Nephron progenitor cell (in vitro differentiated cells): ENCODE measurements around the gene TEX261.

Source experiments
- DNase-seq: peaks from one replicate; pipeline ENCODE4 v3.0.0; 2021
- H3K27ac Mint-ChIP-seq: 2 replicates; pipeline ENCODE4 v1.8.0; 2021; ENCODE audit warnings: mild to moderate bottlenecking, moderate library complexity, mixed read lengths
- H3K27me3 Mint-ChIP-seq: 2 replicates; pipeline ENCODE4 v1.8.0; 2021; ENCODE audit warnings: mild to moderate bottlenecking, low read depth, mixed read lengths; ENCODE audit not compliant: poor library complexity
- H3K36me3 Mint-ChIP-seq: 2 replicates; pipeline ENCODE4 v1.8.0; 2021; ENCODE audit warnings: low read depth, mixed read lengths
- H3K4me1 Mint-ChIP-seq: 2 replicates; pipeline ENCODE4 v1.8.0; 2021; ENCODE audit warnings: mixed read lengths
- H3K4me3 Mint-ChIP-seq: 2 replicates; pipeline ENCODE4 v1.8.0; 2021; ENCODE audit warnings: mild to moderate bottlenecking, moderate library complexity, mixed read lengths
- H3K9me3 Mint-ChIP-seq: 2 replicates; pipeline ENCODE4 v1.8.0; 2021; ENCODE audit warnings: mild to moderate bottlenecking, moderate library complexity, mixed read lengths
- TF ChIP-seq, protein P1 (sequence below): fragments of 200-600 bp; sonication (generic); IDR thresholded peaks from 2 replicates; pipeline ENCODE4 v1.5.0; 2021; ENCODE audit warnings: antibody characterized with exemption

TEX261 gene

DNA sequence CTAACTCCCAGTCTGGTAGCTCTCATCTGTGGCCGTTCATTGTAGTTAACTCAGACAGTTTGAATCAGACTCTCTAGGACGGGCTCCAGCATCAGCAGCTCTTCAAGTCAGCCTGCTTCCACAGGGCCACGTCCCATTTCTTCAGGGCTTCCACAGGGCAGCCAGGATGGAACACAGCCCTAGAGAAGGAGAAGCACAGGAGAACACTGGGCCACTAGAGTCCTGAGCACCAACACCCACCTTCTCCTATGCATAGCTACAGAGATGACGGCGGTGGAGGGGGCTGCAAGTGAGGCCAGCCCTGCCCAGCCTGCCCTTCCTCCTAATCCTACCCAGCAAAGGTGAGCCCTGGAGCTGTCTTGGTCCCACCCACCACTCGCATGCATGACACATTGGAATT, 10.2 kb upstream of the TEX261 start:
- Mint-ChIP-seq H3K27me3 (peaks cover 18% of the 10 kb centered on the region), H3K27ac (no peak overlapping the region), H3K4me1 (peaks cover 58% of the 10 kb centered on the region), H3K36me3 (no peaks in the 10 kb centered on the region), H3K4me3 (no peak overlapping the region), H3K9me3 (no peaks in the 10 kb centered on the region)
- TF ChIP-seq, protein P1, sequence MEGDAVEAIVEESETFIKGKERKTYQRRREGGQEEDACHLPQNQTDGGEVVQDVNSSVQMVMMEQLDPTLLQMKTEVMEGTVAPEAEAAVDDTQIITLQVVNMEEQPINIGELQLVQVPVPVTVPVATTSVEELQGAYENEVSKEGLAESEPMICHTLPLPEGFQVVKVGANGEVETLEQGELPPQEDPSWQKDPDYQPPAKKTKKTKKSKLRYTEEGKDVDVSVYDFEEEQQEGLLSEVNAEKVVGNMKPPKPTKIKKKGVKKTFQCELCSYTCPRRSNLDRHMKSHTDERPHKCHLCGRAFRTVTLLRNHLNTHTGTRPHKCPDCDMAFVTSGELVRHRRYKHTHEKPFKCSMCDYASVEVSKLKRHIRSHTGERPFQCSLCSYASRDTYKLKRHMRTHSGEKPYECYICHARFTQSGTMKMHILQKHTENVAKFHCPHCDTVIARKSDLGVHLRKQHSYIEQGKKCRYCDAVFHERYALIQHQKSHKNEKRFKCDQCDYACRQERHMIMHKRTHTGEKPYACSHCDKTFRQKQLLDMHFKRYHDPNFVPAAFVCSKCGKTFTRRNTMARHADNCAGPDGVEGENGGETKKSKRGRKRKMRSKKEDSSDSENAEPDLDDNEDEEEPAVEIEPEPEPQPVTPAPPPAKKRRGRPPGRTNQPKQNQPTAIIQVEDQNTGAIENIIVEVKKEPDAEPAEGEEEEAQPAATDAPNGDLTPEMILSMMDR: no peak
- DNase-seq: no peak

DNA sequence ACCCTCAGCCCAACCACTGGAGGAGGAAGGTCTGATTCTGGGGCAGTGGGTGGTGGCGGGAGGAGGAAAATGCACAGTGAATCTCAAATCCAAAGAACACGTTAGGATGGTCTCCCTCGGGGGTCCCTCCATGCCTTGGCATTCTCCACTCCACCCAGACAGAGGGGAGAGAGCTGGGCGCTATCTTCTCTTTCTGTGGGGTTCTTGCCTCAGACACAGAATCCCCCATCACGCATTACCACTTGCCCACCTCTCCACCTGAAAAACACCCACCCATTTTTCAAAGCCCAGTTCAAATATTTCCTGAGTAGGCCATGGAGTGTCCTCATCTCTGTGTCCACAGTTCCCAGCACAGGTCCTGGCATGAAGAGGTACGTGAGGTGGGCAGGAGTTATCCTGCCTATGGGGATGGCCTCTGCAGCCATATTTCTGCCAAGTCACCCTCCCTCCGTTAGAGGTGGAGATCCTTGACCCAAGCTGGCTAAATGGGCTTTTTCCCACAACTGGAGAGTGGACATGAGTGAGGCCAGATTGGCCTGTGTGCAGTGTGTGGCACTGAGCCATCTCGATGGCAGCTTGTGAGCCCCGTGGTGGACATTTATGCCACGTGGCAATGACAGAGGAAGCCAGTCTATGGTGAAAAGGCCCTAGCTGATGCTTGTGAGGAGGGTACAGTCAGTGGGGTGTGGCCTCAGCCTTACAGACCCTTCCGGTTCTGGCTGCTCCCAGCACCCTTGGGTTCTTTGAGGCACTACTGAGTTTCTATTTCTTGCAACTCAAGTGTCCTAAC, 9.5 kb upstream of the TEX261 start:
- DNase-seq: no peak
- H3K9me3 Mint-ChIP-seq: no peaks in the 10 kb centered on the region
- no peak overlapping the region for H3K27ac Mint-ChIP-seq

DNA sequence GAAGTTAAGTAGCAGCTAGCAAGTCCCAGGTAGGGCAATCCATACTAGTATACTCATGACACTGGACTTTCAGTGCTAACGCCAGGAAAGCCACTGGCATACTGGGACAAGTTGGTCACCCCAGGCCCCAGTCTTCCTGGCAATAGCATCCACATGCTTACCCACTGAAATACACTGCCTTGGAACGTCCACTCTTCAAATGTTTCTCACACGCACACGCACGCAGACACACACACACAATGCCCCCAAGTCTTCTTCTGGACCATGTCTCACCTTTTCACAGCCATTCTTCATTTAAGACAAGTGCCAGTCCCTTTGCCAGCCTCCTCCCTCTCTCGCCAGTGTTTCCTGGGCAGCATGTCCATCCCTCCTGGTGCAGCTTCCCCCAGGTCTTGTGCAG, 8.7 kb upstream of the TEX261 start:
- no peaks in the 10 kb centered on the region for H3K36me3 Mint-ChIP-seq
- peaks cover 62% of the 10 kb centered on the region for H3K4me1 Mint-ChIP-seq
- H3K4me3 Mint-ChIP-seq: no peak overlapping the region
- DNase-seq: no peak
- no peak overlapping the region for H3K27ac Mint-ChIP-seq
- TF ChIP-seq, protein P1: no peak
- peaks cover 24% of the 10 kb centered on the region for H3K27me3 Mint-ChIP-seq
- H3K9me3 Mint-ChIP-seq: no peaks in the 10 kb centered on the region

More for the DNA sequence above, 9.5 kb upstream of the TEX261 start:
- Mint-ChIP-seq H3K27me3 (peaks cover 20% of the 10 kb centered on the region), H3K4me3 (no peak overlapping the region), H3K4me1 (peaks cover 63% of the 10 kb centered on the region), H3K36me3 (no peaks in the 10 kb centered on the region)
- TF ChIP-seq, protein P1: no peak

DNA sequence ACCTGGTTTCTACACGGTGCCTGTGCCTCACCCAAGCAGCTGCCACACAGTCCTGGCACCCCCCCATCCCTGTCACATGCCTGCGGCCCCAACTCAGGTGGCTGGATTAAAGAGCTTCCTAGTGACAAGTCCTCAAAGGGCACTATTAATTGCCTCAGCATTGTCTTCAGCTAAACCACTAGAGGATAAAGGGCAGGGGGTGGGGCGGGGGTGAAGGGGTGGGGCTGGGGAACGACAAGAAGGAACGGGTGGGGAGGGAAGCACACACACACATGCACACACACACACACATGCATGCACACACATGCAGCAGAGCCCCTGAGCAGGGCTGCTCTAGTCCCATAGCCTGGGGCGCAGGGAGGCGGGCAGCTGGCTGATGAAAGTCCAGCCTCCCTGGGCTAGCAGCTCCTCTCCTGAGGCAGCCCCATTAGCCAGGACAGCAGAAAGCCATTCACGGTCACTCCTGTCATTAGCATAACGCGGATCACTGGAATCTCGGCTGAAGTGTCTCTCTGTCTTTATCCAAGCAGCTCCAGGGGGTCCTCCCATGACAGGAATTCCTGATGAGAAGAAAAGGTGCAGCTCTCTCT, 7.4 kb upstream of the TEX261 start:
- peak; percentile 50 for DNase-seq
- no peak overlapping the region for H3K27ac Mint-ChIP-seq
- H3K4me3 Mint-ChIP-seq: no peak overlapping the region
- peaks cover 24% of the 10 kb centered on the region for H3K27me3 Mint-ChIP-seq
- TF ChIP-seq, protein P1: no peak
- H3K9me3 Mint-ChIP-seq: no peaks in the 10 kb centered on the region
- peaks cover 54% of the 10 kb centered on the region for H3K4me1 Mint-ChIP-seq
- H3K36me3 Mint-ChIP-seq: no peaks in the 10 kb centered on the region

DNA sequence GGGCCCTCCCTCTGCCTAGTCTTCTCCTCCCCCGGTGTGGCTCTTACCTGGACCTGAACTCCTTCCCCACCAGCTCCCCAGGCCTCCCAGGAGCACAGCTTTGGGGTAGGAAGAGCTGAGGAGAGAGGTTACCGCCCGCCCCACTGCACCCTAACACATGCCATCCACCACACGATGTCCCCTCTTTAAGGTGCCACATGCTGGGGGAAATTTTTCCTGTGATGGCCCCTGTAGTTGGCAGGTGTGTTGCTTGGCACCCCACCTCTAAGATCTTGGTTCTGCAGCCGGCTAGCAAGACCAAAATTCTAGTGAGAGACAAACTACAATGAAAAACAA, 6.9 kb upstream of the TEX261 start:
- H3K4me1 Mint-ChIP-seq: peaks cover 50% of the 10 kb centered on the region
- no peaks in the 10 kb centered on the region for H3K9me3 Mint-ChIP-seq
- H3K36me3 Mint-ChIP-seq: no peaks in the 10 kb centered on the region
- no peak for DNase-seq
- H3K4me3 Mint-ChIP-seq: no peak overlapping the region
- H3K27ac Mint-ChIP-seq: no peak overlapping the region
- H3K27me3 Mint-ChIP-seq: peaks cover 28% of the 10 kb centered on the region
- TF ChIP-seq, protein P1: no peak
